Muscle layer of duodenum (tissue), 2 donors: Measurements from ENCODE around the gene EDDM13.

ENCODE experiments used
- H3K27ac ChIP-seq: one replicate; pipeline ENCODE4 v1.7.0; 2013; ENCODE audit warnings: mild to moderate bottlenecking, low read length
- H3K27me3 ChIP-seq: one replicate; pipeline ENCODE4 v1.7.0; 2013; ENCODE audit warnings: low read depth, mild to moderate bottlenecking, control low read depth, low read length
- H3K36me3 ChIP-seq, 2 donors: one replicate each; pipeline ENCODE4 v1.7.0; 2013; ENCODE audit warnings: low read length in 2 of 2, control low read depth in 1 of 2, mild to moderate bottlenecking in 1 of 2; ENCODE audit not compliant: insufficient read depth in 2 of 2, control insufficient read depth in 1 of 2
- H3K4me1 ChIP-seq, 2 donors: one replicate each; pipeline ENCODE4 v1.7.0; 2013; ENCODE audit warnings: low read length in 2 of 2, mild to moderate bottlenecking in 2 of 2, control low read depth in 1 of 2, moderate library complexity in 1 of 2; ENCODE audit not compliant: insufficient read depth in 2 of 2, control insufficient read depth in 1 of 2
- H3K4me3 ChIP-seq, 2 donors: one replicate each; pipeline ENCODE4 v1.7.0; 2013; ENCODE audit warnings: low read length in 2 of 2, low read depth in 1 of 2, mild to moderate bottlenecking in 1 of 2
- H3K9me3 ChIP-seq, 2 donors: one replicate each; pipeline ENCODE4 v1.7.0; 2013; ENCODE audit warnings: low read length in 2 of 2, control low read depth in 1 of 2, mild to moderate bottlenecking in 1 of 2; ENCODE audit not compliant: control insufficient read depth in 1 of 2
- donor health status: healthy.

Gene EDDM13

GRCh38 chr19:56356944-56357343 is 84.4 kb downstream of the EDDM13 start:
- Histone ChIP-seq H3K9me3 (peaks cover 0 to 16% of the 10 kb centered on the region in 2 donors), H3K4me1 (no peaks in the 10 kb centered on the region), H3K27ac (no peak overlapping the region), H3K4me3 (no peak overlapping the region), H3K27me3 (no peaks in the 10 kb centered on the region), H3K36me3 (peaks cover 0 to 5% of the 10 kb centered on the region in 2 donors)
